Activated T-cell treated with anti-CD3 and anti-CD28 coated beads for 4 hours (primary cell): ENCODE data around the gene TMEM63C.
"Not testable (repeated sequence)": the region's sequence is repeated elsewhere in the genome, so short reads cannot be mapped to it uniquely, and the experiment has no call there.

ENCODE experiments used
- DNase-seq: peaks from one replicate; pipeline ENCODE4 v3.0.0-alpha.2; 2020

The TMEM63C gene

GRCh38 chr14:77157740-77158139 lies 23.9 kb upstream of the TMEM63C start:
- DNase-seq, result no peak

DNA sequence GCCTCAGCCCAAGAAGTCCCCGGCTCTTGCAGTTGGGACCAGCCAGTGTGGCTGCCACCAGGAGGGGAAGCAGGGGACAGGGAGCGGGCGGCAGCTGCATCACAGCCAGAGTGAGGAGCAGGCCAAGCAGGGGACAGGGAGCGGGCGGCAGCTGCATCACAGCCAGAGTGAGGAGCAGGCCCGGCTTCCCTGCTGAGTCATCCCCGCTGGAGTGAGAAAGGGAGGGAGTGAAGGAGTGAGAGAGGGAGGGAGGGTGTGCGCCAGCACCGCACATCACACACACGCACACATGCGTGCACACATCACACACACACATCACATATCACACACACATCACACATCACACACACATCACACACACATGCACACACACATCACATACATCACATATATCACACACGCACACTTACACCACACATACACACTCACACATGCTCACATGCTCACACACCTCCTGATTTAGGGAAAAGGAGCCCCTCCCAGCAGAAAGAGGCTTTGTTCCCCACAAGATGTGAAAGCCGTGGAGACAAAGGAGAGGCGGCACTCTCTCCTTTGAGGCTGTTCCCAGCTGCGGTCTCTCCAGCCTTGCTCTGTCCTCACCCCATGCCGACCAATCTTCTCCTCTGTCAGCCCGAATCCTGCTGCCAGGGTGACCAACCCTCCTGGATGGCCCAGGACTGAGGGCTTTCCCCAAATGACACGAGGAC lies 23.3 kb upstream of the TMEM63C start:
- no peak for DNase-seq

- DNase-seq, result no peak
These were observed 22.7 kb upstream of the TMEM63C start for GRCh38 chr14:77158882-77159255.

DNA sequence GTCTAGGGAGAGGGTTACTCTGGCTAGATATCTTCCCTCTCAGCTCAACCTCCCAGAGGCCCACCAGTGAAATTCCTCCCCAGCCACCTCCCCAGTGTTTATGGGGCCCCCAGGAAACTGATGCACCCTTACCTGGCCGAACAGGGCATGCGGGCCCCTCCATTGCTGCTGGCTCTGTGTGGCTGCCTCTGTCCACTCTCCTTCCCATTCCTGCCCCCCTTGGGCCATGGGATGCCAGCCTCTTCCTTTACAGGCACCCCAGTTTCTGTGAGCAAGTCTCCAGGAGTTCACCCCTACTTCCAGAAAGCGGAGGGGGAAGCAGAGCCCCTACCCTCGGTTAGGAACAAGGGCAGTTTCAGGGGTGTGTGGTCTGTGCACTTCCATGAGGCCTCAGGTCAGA lies 20.6 kb upstream of the TMEM63C start:
- DNase-seq, result no peak

DNA sequence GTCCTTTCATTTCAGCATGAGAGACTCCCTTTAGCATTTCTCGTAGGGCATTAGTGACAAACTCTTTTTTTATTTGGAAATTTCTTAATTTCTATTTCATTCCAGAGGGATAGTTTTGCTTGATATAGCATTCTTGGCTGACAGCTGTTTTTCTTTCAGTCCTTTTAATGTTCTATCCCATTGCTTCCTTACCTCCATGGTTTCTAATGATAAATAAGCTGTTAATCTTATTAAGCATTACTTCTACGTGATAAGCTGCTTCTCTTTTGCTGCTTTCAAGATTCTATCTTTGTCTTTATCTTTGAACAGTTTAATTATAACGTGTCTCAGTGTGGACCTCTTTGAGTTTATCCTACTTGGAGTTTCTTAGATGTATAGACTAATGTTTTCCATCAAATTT lies 11.6 kb upstream of the TMEM63C start:
- no peak for DNase-seq

- no peak for DNase-seq
These were observed 8.7 kb upstream of the TMEM63C start for GRCh38 chr14:77172916-77173315.

DNA sequence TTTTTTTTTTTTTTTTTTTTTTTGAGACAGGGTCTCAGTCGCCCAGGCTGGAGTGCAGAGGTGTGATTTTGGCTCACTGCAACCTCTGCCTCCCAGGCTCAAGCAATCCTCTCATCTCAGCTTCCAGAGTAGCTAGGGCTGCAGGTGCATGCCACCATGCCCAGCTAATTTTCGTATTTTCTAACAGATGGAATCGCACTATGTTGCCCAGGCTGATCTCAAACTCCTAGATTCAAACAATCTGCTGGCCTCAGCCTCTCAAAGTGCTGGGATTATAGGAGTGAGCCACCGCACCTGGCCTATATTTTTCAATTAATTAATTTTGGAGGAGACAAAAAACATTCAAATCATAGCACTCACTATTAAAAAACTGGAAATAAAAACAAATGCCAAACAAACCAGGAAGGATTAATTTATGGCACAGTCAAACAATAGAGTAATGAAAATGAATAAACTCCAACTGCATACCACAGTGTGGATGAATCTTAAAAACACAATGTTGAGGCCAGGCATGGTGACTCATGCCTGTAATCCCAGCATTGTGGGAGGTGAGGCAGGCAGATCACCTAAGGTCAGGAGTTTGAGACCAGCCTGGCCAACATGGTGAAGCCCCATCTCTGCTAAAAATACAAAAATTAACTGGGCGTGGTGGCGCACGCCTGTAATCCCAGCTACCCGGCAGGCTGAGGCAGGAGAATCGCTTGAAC lies 7.5 kb upstream of the TMEM63C start:
- not testable (repeated sequence) for DNase-seq

DNA sequence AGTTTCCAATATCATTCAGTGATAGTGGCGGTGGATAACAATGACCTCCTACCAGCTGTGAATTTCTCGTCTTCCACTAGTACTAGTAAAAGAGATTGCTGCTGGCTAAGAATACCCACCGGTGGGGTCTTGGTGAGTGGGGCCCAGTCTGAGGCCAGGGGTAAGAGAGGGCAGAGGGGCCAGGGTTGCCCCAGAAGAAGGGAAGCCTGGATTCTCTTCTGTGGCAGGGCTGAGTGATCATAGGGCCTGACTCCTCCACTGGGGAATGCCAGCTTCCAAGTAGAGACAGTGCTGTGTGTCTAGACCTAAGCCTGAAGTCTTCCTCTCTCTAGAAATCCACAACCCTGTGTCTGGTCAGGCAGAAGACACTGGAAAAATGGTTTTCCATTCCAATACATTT lies 5.8 kb upstream of the TMEM63C start:
- no peak for DNase-seq

- DNase-seq, result no peak
These were observed 3.9 kb upstream of the TMEM63C start for GRCh38 chr14:77177702-77178101.

GRCh38 chr14:77178656-77179055 lies 2.9 kb upstream of the TMEM63C start:
- no peak for DNase-seq

DNA sequence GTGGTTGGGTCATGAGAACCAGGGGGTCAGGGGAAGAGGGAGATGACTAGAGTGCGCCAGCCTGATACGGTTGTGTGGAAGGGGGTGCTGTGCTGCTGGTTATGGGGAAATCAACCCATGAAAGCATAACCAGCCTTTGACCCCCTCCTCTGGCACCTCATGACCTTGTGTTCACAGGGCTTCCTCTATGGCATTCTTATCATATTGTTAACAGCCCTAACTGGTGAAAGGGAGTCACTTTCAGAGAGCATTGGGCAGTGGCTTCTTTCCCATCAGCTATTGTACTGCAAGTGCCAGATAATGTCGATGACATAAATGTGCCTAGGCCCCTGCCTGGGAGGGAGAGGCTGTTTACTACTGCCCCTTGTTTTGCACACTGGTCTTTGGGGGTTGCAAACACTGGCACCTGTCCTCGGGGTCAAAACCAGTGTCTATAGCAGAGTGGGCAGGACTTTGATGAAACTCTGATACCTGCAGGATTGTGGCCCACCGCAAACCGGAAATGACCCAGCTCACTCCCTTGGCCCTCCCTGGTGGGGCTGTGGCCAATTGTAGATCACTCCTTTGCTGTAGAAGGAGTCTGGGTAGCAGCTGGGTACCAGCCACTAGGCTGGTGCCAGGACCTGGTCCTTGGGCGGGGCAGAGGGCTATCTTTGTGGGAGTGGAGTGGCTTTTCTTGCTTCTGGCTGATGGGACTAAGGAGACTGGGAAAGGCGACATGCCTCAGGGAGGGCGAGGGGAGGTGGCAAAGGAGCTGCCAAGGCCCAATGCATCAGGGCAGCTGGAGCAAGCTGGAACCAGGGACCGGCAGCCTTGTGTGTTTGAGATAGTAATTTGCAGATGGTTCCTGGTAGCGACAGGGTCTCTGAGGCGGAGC lies 634 bp upstream of the TMEM63C start:
- DNase-seq, result no peak

DNA sequence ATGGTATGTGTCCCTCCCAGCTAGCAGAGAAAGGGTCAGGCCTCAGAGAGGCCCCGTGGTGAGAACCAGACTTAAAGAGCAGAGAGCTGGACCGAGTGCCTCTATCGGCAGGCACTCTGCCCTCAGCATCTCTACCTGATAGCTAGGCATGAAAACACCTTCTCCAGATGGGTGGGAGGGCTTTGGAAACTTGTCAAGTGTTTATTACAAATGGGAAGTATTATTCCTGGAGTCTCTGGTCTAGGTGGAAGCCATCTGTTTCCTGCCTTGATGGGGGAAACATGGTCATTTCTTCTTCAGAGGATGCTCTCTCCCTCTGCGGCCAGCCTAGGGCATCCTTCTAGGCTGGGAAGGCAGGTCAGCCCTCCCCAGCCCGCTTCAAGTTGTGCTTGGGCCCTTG lies 2.3 kb downstream of the TMEM63C start:
- DNase-seq, result no peak

DNA sequence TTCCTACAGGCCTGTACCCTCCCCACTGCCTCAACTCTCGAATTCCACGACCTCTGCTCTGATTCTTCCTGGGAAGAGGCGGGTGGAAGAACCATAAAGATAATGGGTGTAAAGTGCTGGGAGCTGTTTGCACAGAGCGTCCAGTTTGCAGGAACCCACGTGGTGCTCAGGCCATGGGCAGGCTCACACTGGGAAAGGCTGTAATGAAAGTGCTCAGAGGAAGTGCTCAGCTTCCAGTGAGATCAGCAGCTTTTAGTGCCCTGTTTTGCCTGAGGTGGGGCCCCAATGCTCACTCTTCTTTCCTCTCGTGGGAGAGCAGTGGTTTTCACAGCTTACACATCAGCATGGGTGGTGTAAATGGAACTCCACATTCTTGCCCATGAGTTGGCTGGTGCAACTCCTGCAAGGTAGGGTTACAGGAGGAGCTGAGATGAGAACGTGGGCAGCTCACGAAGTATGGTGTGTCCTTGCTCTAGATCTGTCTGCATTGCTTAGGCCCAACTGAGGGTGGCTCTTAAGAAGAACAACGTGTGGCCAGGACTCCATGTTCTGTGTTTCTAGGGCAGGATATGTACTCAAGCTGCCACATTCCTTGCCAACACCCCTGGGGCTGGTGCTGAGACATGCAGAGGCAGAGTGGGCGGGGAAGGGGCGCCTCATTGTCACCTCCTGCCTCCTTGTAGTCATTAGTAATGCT lies 2.9 kb downstream of the TMEM63C start:
- DNase-seq, result no peak

- no peak for DNase-seq
These were observed 3.5 kb downstream of the TMEM63C start for GRCh38 chr14:77185093-77185465.

DNA sequence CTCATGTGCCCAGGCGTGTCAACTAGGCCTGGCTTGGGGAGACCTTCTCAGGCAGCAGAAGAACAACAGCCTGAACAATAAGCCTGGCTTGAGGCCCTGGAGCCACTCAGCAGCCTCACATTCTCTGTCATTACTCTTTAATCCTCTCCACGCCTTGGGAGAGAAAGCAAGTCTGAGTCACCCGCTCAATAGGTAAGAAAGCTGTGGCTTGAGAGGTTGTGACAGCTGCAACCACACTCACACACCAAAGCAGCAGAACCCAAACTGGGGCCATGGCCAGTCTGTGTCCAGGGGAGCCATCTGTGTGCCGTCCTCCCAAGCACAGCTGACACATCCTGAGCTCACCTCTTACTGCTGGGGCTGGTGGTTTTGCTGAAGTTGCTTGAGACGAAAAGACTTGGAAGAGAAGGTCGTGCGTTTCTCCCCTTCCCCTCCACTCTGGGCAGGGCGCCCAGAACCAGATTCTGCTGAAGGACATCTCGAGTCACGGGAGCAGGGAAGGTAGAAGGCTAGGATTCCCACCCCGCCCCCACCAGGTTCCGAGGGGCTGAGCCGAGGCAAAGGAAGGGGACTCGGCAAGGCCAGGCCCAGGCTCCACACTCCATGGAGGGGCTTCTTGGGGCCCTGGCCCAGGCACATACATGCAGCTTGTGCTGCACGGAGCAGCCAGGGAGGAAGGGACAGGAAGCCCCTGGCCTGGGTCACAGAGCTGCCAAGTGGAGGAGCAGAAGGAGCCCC lies 5.5 kb downstream of the TMEM63C start:
- DNase-seq, result no peak

- DNase-seq, result no peak
These were observed 6.0 kb downstream of the TMEM63C start for GRCh38 chr14:77187649-77188012.

DNA sequence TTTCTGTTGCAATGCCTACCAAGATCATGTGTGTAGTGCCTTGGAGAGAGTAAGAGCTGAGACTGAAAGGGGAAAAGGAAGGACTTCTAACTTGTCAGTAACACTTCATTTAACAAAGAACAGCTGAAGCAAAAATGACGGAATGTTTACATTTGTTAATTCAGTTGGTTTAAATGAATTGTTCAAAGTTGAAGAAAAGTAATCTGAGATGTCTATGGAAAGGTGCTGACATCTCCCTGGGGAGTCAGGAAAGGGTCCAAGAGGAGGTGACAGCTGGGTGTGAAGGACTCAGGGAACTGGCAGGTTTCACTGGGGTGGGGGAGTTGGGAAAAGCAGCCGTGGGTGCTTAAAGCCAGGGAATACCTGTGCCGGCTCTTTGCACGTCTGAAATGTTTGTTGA lies 7.9 kb downstream of the TMEM63C start:
- no peak for DNase-seq

DNA sequence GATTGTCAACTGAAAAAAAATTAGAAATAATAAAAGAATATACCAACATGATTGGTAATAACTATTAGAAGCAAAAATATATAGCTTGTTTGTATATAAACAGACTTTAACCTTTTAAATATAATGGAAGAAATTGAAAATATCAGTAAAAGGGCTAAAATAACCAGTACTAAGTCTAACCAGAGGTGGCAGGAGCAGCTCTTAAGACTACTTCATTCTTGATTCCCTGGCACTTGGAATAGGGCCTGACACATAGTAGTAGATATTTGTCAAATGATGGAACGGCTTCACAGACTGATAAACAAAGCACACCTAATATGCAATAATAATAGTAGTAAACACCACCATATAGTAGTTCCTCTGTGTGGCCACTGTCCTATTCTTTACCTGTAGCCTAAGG lies 9.4 kb downstream of the TMEM63C start:
- no peak for DNase-seq

DNA sequence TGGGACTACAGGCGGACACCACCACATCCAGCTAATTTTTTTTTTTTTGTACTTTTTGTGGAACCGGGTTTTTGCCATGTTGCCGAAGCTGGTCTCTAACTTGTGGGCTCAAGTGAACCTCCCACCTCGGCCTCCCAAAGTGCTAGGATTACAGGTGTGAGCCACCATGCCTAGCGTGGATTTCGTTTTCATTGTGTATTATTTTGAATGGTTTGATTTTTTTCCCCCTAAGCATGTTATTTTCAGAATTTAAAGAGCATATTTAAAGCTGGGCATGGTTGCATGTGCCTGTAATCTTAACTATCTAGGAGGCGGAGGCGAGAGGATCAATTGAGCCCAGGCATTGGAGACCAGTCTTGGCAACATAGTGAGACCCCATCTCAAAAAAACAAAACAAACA lies 13.1 kb downstream of the TMEM63C start:
- no peak for DNase-seq

DNA sequence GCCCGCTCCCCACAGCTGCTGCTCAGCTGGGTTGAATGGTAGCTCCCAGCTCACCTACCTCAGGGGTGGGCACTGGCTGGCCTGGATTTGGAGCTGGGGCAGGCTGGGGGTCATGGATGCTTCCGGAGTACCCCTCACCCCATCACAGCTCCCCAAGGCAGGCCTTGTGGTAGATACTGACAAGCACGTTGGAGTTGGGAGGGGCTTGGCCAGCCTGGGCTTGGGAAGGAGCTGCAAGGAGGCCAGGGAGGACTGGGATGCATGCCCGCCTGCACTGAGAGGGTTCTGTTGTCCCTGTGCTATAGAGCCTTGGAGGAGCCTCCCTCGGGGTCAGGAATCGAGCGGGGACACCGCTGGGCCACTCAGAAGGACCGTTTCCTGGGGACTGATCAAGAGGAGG lies 14.2 kb downstream of the TMEM63C start:
- no peak for DNase-seq

DNA sequence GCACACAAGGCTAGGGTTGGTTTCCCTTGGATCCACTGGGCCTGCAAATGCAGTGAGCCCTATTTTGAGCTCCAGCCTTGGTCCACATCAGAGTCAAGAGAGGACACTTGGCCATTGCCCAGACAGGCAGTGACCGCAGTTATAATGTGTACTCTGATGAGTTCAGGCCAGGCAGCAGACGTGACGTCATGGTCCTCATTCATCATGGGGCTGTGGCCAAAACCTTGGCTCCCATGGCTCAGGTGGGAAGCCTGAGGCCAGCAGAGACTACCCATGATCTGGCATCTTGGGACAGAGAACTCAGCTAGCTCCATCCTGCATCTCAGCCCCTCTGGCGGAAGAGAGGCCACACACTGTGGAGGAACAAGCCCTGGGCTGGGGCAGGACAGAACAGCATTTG lies 16.4 kb downstream of the TMEM63C start:
- no peak for DNase-seq

DNA sequence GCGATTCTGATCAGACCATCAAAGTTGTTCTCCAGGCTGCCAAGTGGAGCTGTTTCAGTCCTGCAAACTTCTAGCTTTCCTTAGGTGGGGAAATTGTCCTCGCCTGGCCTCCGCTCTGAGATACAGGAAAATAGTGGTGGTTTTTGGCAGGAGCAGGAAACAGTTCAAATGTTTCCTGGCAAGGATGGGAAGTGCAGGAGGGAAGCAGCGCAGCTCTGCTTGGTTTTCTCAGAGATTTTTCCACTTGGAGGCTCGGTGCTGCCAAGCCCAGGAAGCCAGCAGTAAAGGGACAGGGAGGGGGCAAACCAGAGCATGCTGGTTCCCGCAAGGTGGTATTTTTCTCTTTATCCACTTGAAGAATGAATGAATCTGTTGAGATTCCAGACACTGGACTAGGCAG lies 17.0 kb downstream of the TMEM63C start:
- no peak for DNase-seq

DNA sequence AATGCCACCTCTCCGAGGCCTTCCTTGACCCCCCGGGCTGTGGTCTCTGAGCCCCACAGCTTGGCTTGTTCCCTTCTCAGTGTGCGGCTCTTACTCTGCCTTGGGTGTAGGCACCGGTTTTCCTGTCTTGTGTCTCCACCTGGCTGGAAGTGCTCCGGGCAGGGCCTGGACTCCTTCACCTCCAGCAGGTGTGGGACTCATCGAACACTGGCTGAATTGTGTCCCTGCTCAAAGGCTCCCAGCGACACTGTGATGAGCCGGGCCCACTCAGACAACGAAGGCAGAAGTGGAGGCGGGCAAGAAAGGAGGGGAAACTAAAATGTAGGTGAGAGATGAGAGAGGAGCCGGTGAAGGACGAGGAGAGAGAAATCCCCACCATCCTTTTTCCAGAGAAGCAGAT lies 18.0 kb downstream of the TMEM63C start:
- no peak for DNase-seq
